Hepatocyte (in vitro differentiated cells): Measurements from ENCODE around the gene LRRC8D. TPM values are rescaled to one million over a fixed set of nuclear protein-coding genes. Genes with fewer than 3 reads are reported as not detected.
"Not testable (repeated sequence)": the region's sequence is repeated elsewhere in the genome, so short reads cannot be mapped to it uniquely, and the experiment has no call there.

Experiments used
- DNase-seq: peaks from one replicate; pipeline ENCODE4 v3.0.0-alpha.2; 2016; ENCODE audit warnings: low spot score
- H2AFZ ChIP-seq: fragments of 200-600 bp; sonication (generic); 2 replicates; pipeline ENCODE4 v1.6.0; 2016; ENCODE audit warnings: antibody characterized with exemption, mild to moderate bottlenecking
- H3K27ac ChIP-seq: fragments of 200-600 bp; sonication (generic); 2 replicates; pipeline ENCODE4 v1.5.1; 2016; ENCODE audit warnings: mild to moderate bottlenecking
- H3K27me3 ChIP-seq: fragments of 200-600 bp; sonication (generic); 2 replicates; pipeline ENCODE4 v1.6.1; 2016
- H3K36me3 ChIP-seq: fragments of 200-600 bp; sonication (generic); replicated peaks from 2 replicates; pipeline ENCODE4 v1.5.1; 2016; ENCODE audit warnings: low read depth; ENCODE audit not compliant: insufficient read depth
- H3K4me1 ChIP-seq: fragments of 200-600 bp; sonication (generic); 2 replicates; pipeline ENCODE4 v1.5.1; 2016; ENCODE audit warnings: mild to moderate bottlenecking, moderate library complexity; ENCODE audit not compliant: insufficient read depth
- H3K4me2 ChIP-seq: fragments of 200-600 bp; sonication (generic); 2 replicates; pipeline ENCODE4 v1.6.0; 2016
- H3K4me3 ChIP-seq: fragments of 200-600 bp; sonication (generic); 2 replicates; pipeline ENCODE4 v1.5.1; 2016; ENCODE audit warnings: mild to moderate bottlenecking
- H3K79me2 ChIP-seq: fragments of 200-600 bp; sonication (generic); 2 replicates; pipeline ENCODE4 v1.6.0; 2017; ENCODE audit warnings: mild to moderate bottlenecking
- H3K9me2 ChIP-seq: fragments of 200-600 bp; sonication (generic); replicated peaks from 2 replicates; pipeline ENCODE4 v1.6.0; 2017; ENCODE audit warnings: mild to moderate bottlenecking; ENCODE audit not compliant: insufficient read depth
- H3K9me3 ChIP-seq: fragments of 200-600 bp; sonication (generic); 2 replicates; pipeline ENCODE4 v1.5.1; 2016; ENCODE audit warnings: low read depth, mild to moderate bottlenecking
- H4K20me1 ChIP-seq: fragments of 200-600 bp; sonication (generic); 2 replicates; pipeline ENCODE4 v1.6.0; 2016; ENCODE audit warnings: mild to moderate bottlenecking; ENCODE audit not compliant: insufficient read depth, poor library complexity, severe bottlenecking
- EZH2 ChIP-seq: fragments of 200-600 bp; sonication (generic); IDR thresholded peaks from 2 replicates; pipeline ENCODE4 v1.6.1; 2016; ENCODE audit warnings: antibody characterized with exemption, mild to moderate bottlenecking, borderline replicate concordance
- EZH2phosphoT487 ChIP-seq: fragments of 200-600 bp; sonication (generic); IDR thresholded peaks from one replicate; pipeline ENCODE4 v1.6.1; 2018; ENCODE audit warnings: antibody characterized with exemption, mild to moderate bottlenecking, low read depth, moderate library complexity; ENCODE audit not compliant: unreplicated experiment, severe bottlenecking
- WGBS: methylation state at CpG from one replicate; pipeline ENCODE4 v1.1.6; 2016; ENCODE audit warnings: low lambda C conversion rate; ENCODE audit errors: missing lambda C conversion rate; 5-methylcytosine and 5-hydroxymethylcytosine counted together
- polyA plus RNA-seq: library from polyadenylated mRNA; unstranded; fragments of >200 nt; fragmentation: Nextera tagmentation; extraction: Ambion mirVana; gene quantifications from 2 replicates; pipeline ENCODE4 v1.2.1, GENCODE V29; 2016
- total RNA-seq: library from RNA; depleted of rRNA; stranded (reverse); fragments of >200 nt; gene quantifications from 2 replicates; pipeline ENCODE4 v1.2.3, GENCODE V29; 2014
- TF ChIP-seq, protein P1 (sequence below): fragments of 200-600 bp; sonication (generic); IDR thresholded peaks from 2 replicates; pipeline ENCODE4 v1.5.1; 2016; ENCODE audit warnings: antibody characterized with exemption, mild to moderate bottlenecking; ENCODE audit not compliant: poor library complexity

LRRC8D gene
- total and polyA plus RNA-seq, 2 experiments from 2014 or later, result 15.1 to 28.9 TPM

DNA sequence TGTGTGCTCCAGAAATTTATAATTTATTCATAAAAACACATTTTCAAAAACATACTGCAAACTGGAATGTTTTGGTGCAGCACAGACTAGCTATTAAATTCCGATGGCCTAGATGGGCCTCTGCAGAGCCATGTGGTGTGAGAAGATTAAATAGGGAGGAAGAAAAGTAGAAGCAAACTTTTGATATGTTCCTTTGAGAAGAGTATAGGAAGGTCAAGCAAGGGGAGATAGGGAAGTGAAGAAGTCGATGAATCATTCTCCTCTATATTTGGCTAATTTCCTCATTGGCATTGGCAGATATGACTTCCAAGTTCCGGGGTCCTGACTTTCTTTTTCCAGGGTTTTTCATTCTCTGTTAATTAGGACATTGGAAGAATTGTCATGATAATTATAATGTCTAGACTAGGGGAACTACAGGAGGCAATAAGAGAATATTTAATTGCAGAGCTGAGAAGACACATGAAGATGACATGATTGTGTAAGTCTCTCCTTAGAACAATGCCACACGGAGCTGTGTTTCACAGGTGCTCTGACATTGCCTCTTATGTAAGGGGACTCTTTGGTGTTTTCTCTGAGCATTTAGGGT, 154.8 kb downstream of the LRRC8D start:
- no peaks in the 10 kb centered on the region for H3K4me1 ChIP-seq
- no peaks in the 10 kb centered on the region for H3K27me3 ChIP-seq
- H3K9me2 ChIP-seq, result no peaks in the 10 kb centered on the region
- TF ChIP-seq EZH2 (no peak), EZH2phosphoT487 (no peak)
- TF ChIP-seq, protein P1, sequence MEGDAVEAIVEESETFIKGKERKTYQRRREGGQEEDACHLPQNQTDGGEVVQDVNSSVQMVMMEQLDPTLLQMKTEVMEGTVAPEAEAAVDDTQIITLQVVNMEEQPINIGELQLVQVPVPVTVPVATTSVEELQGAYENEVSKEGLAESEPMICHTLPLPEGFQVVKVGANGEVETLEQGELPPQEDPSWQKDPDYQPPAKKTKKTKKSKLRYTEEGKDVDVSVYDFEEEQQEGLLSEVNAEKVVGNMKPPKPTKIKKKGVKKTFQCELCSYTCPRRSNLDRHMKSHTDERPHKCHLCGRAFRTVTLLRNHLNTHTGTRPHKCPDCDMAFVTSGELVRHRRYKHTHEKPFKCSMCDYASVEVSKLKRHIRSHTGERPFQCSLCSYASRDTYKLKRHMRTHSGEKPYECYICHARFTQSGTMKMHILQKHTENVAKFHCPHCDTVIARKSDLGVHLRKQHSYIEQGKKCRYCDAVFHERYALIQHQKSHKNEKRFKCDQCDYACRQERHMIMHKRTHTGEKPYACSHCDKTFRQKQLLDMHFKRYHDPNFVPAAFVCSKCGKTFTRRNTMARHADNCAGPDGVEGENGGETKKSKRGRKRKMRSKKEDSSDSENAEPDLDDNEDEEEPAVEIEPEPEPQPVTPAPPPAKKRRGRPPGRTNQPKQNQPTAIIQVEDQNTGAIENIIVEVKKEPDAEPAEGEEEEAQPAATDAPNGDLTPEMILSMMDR, result no peak
- H3K4me2 ChIP-seq, result no peak overlapping the region
- WGBS, result 85% methylated on average over 4 of the region's 4 CpGs
- no peaks in the 10 kb centered on the region for H3K9me3 ChIP-seq
- H3K27ac ChIP-seq, result no peak overlapping the region
- DNase-seq, result no peak
- no peak overlapping the region for H3K4me3 ChIP-seq
- H3K79me2 ChIP-seq, result no peaks in the 10 kb centered on the region
- H4K20me1 ChIP-seq, result no peaks in the 10 kb centered on the region
- no peak overlapping the region for H2AFZ ChIP-seq
- no peaks in the 10 kb centered on the region for H3K36me3 ChIP-seq

DNA sequence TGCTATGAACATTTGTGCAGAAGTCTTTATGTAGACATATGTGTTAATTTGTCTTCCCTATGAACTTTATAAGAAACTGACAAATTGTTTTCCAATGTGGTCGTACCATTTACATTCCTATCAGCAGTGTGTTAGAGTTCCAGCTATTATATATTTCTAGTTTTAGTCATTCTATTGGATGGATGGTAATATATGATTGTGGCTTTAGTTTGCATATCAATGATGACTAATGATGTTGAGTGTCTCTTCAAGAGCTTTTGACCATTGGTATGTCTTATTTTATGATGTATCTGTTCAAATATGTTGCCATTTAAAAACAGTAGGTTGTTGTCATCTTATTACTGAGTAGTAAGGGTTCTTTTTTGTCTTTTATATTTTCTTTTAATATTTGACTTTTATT, 157.9 kb downstream of the LRRC8D start:
- TF ChIP-seq EZH2, result no peak
- no peak for TF ChIP-seq EZH2phosphoT487
- TF ChIP-seq, protein P1, result no peak
- 97% methylated on average over 1 of the region's 1 CpG for WGBS
- Histone ChIP-seq H4K20me1 (no peaks in the 10 kb centered on the region), H3K9me3 (no peaks in the 10 kb centered on the region), H3K9me2 (no peaks in the 10 kb centered on the region), H3K79me2 (no peaks in the 10 kb centered on the region), H3K4me2 (no peak overlapping the region), H3K4me1 (no peaks in the 10 kb centered on the region), H3K27ac (no peak overlapping the region), H3K4me3 (no peak overlapping the region), H2AFZ (no peak overlapping the region), H3K36me3 (no peaks in the 10 kb centered on the region), H3K27me3 (no peaks in the 10 kb centered on the region)
- DNase-seq, result no peak

DNA sequence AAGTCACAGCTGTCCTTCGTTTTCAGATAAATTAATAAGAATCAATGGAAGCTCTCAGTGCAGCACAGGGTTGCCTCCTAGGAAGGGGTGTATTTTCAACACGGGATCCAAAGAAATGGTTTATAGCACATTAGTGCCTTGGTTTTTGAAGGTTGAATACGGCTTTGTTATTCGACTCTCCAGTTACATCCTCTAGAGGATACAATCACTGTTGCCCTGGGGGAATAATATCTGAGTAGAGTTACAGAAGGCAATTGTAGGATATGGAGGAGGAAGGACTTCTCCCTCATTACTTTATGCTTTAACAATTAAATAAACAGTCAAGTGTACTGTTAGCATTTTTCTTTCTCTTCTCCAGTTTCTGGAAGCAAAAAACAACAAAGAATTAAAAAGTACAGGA, 159.8 kb downstream of the LRRC8D start:
- H3K9me3 ChIP-seq, result no peaks in the 10 kb centered on the region
- TF ChIP-seq, protein P1, result no peak
- no peak for TF ChIP-seq EZH2phosphoT487
- no peak for TF ChIP-seq EZH2
- no peak overlapping the region for H3K4me3 ChIP-seq
- WGBS, result 55% methylated on average over 4 of the region's 4 CpGs
- no peaks in the 10 kb centered on the region for H4K20me1 ChIP-seq
- no peak for DNase-seq
- H3K36me3 ChIP-seq, result no peaks in the 10 kb centered on the region
- no peaks in the 10 kb centered on the region for H3K4me1 ChIP-seq
- no peaks in the 10 kb centered on the region for H3K79me2 ChIP-seq
- no peak overlapping the region for H3K27ac ChIP-seq
- no peak overlapping the region for H3K4me2 ChIP-seq
- H2AFZ ChIP-seq, result no peak overlapping the region
- no peaks in the 10 kb centered on the region for H3K27me3 ChIP-seq
- H3K9me2 ChIP-seq, result no peaks in the 10 kb centered on the region

DNA sequence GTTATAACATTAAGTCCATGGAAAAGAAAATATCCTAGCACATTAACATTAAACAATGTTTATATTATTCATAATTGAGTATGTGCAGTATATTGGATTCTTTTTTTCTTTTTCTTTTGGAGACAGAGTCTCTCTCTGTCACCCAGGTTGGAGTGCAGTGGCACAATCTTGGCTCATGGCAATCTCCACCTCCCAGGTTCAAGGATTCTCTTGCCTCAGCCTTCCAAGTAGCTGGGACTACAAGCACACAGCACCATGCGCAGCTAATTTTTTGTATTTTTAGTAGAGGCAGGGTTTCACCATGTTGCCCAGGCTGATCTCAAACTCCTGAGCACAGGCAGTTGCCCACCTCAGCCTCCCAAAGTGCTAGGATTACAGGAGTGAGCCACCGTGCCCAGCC, 162.0 kb downstream of the LRRC8D start:
- H3K9me2 ChIP-seq, H3K27ac ChIP-seq, H3K9me3 ChIP-seq, H3K4me1 ChIP-seq, H3K79me2 ChIP-seq, H3K4me3 ChIP-seq, H3K36me3 ChIP-seq, H2AFZ ChIP-seq, H3K27me3 ChIP-seq, H4K20me1 ChIP-seq, DNase-seq, H3K4me2 ChIP-seq: not testable (repeated sequence)
- WGBS, result 92% methylated on average over 2 of the region's 2 CpGs

DNA sequence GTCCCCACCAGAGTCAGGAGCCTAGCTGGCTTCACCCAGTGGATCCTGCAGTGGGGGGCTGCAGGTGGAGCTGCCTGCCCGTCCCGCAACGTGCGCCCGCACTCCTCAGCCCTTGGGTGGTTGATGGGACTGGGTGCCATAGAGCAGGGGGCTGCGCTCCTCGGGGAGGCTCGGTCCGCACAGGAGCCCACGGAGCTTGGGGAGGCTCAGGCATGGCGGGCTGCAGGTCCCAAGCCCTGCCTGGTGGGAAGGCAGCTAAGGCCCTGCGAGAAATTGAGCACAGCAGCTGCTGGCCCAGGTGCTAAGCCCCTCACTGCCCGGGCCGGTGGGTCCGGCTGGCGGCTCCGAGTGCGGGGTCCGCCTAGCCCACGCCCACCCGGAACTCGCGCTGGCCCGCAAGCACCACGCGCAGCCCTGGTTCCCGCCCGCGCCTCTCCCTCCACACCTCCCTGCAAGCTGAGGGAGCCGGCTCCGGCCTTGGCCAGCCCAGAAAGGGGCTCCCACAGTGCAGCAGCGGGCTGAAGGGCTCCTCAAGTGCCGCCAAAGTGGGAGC, 163.8 kb downstream of the LRRC8D start:
- not testable (repeated sequence) for H3K79me2 ChIP-seq, DNase-seq, H3K9me2 ChIP-seq, H4K20me1 ChIP-seq, H3K27ac ChIP-seq, H3K4me2 ChIP-seq, H3K36me3 ChIP-seq, H3K27me3 ChIP-seq, H3K4me3 ChIP-seq, H3K9me3 ChIP-seq, H3K4me1 ChIP-seq, H2AFZ ChIP-seq
- WGBS, result 95% methylated on average over 15 of the region's 33 CpGs
